Measurements from ENCODE around the gene LIG3.
"Not testable (repeated sequence)": the region's sequence is repeated elsewhere in the genome, so short reads cannot be mapped to it uniquely, and the experiment has no call there.

The LIG3 gene

DNA sequence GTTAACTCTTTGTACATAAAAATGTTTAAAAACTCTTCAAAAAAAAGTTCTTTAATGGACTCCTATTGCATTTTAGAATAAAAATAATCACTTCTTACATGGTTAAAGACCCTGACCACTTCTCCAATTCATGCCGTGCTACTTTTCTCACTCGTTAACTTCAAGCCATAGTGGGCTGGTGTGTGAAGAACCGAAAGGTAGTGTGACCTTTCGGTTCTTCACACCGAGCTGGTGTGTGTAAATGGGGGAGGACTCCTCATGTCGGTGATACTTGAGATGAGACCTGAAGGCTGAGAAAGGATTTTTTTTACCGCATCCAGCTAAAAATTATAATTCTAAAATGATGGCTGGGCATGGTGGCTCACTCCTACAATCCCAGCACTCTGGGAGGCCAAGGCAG is 61.1 kb downstream of the LIG3 start:
- DNase-seq (ENCODE audit: low spot score): no peak

DNA sequence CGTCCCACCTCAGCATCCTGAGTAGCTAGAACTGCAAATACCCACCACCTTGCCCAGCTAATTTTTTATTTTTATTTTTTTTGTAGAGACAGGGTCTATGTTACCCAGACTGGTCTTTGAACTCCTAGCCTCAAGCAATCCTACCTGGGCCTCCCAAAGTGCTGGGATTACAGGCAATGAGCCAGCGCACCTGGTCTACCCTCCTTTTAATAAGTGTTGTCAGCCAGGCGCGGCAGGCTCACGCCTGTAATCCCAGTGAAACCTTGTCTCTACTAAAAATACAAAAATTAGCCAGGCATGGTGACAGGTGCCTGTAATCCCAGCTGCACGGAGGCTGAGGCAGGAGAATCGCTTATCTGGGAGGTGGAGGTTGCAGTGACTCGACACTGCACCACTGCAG is 63.9 kb downstream of the LIG3 start:
- DNase-seq (ENCODE audit: low spot score): no peak

DNA sequence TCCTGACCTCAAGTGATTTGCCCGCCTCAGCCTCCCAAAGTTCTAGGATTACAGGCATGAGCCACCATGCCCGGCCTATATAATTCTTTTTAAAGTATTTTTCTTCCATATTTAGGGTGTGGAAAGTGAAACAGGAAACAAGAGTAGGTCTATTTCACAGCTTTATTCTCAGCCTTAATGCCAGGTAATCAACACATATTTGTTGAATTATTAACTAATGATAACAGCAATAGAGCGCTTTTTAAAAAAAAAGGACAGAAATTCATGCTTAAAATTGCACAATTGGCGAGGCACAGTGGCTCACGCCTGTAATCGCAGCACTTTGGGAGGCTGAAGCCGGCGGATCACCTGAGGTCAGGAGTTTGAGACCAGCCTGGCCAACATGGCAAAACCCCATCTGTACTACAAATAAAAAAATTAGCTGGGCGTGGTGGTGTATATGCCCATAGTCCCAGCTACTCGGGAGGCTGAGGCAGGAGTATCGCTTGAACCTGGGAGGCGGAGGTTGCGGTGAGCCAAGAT is 65.2 kb downstream of the LIG3 start:
- DNase-seq (ENCODE audit: low spot score): not testable (repeated sequence)

DNA sequence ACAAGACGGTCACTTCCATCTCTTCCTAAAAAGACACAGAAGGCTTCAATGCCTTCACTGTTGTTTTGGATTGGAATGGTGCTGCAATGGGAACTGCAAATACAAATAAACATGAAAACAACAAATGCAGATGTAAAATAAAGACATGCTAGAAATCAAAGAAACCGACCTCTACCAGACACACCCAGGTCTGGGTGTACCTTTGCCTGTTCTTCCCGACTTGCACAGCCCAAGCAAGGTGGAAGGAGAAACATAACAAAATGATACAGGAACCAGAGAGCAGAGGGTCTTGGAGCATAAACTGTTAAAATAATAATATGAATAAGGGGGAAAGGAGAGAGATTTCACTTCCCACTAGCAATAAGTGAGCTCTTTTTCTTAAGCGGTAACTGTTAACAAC is 65.9 kb downstream of the LIG3 start:
- DNase-seq (ENCODE audit: low spot score): no peak

DNA sequence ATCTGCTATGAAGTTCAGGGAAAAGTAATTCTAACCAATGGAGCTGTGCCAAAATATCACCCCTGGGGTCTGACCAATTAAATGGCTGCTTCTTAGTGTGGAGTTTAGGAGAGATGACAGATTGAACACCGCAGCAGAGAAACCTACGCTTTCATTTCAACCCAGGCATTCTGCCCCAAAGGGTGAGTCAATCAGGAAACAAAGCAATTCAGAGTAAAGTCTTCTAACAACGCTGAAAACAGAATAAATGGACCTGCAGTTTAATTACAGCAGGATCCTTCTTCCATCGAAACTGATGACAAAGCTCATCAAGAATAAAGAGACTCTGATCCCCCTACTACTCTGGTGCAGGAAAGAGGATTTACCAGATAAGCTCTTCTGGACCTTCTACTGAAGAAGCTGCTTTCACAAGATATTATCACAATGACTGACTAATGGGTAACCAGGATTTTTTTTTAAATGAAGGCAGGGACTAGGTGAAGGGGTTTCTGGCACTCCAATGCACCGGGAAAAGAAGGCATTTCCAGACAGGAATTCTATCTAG is 66.5 kb downstream of the LIG3 start:
- no peak for DNase-seq (ENCODE audit: low spot score)

DNA sequence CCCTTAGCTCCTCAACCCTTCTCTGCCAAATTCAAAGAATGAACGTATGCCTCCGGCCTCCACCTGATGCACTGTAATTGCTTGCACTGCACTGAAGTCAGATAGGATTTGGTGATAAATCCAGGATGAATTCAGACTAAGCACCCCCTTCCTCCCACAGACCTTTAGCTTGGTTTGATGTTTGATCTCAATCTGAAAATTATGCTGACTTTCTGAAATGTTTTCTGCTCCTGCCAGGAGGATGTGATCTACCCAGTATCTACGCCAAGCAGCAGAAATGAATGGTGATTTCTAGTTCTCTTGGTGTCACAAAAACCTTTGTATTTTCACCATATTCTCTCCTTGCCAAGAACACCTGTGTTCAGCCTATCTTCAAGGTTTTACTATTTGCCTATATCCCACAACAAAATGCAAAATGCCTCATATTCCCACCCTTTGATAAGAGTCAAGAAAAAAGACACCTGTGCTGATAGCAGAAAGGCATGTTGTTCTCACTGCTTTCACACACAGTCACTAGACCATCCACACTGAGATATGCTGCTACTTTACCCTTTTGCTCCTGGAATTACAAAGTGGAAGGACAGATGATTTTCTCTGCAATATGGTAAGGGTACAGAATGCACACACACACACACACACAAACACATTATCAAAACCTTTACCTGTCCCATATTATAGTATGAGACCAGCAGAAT is 68.5 kb downstream of the LIG3 start:
- no peak for DNase-seq (ENCODE audit: low spot score)

DNA sequence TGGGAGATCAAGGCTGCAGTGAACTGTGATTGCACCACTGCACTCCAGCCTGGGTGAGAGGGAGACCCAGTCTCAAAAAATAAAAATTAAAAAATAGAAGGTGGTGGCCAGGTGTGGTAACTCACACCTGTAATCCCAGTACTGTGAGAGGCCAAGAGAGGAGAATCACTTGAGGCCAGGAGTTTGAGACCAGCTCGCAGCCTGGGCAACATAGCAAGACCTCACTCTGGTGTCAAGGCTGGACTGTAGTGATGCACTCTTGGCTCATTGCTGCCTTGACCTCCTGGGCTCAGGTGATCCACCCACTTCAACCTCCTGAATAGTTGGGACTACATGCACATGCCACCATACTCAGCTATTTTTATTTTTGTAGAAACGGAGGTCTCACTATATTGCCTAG is 69.9 kb downstream of the LIG3 start:
- DNase-seq (ENCODE audit: low spot score): no peak

DNA sequence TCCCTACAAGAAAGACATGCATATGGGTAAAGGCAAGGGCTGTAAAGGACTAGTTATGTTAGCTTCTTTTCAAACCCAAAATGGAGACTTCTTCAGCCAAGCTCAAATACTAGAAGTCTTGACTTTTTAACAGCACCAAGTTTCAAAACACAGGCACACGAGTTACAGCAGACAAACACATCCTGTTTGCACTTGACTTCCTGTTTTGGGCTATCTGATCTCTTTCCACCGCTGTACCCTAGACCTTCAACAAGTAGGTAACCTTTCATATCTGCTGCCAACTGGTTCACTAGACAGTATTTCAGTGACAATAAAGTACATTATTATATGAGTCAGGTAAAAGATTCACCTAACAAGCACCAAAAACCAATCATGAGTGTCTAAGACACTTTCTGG is 70.9 kb downstream of the LIG3 start:
- no peak for DNase-seq (ENCODE audit: low spot score)

DNA sequence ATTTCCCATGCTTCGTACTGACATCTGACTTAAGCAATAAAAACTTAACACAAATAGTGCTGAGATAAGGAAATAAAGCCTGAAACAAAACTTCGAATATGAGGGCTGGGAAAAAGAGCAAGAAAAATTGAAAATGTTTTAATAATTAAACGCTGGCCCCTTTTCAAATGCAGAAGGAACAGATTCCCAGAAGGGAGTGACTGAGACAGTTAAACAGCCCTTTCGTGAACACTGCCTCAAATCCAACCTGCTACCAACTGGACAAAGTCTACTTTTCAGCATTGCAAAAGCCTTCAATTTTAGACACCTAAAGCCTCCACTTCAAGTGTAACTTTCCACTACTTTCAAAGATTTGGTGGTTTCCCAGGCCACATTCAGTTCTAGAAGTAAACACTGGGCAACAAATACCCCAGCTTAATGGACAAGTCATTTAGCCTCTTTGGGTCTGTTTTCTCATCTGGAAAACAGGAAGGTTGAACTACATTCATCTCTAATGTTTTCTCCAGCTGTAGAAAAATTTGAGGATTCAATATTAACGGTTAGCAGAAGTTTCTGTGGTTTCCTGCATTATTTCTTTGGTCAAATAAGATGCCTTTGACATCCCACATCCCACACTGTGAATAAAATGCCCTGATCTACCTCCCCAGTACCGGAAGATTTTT is 71.4 kb downstream of the LIG3 start:
- DNase-seq (ENCODE audit: low spot score): no peak

DNA sequence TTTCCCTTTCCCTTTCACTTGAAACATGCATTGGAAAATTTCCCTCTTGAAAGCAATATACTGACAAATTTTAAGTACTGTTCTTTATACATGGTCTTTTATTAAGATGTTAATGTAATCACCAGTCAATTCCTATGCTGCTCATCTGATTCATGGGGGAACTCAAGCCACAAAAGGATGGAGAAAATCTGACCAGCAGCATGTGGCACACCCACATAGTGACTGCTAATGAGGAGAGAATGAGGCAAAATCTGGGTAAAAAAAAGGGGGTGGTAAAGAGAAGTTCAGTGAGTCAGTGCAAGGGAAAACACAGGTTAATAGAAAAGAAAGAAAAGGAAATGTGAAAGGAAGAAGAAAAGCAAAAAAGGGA is 71.9 kb downstream of the LIG3 start:
- no peak for DNase-seq (ENCODE audit: low spot score)

DNA sequence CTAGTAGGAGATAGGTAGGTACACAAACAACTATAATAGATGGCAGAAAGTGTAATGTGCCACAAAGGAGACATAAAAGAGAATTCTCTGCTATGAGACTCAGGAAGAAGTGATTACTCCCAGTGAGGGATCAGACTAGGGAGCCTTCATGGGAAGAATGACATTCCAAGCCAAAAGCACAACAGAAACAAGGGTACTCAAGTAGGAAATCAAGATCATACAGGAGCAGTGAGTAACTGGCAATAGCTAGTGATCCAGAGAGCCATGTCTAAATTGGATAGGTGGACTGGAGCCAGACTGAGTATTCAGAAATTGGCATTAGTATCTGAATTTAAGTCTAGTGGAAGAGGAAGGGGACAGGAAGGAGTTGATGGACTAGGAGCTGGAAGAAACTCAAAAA is 72.5 kb downstream of the LIG3 start:
- no peak for DNase-seq (ENCODE audit: low spot score)

DNA sequence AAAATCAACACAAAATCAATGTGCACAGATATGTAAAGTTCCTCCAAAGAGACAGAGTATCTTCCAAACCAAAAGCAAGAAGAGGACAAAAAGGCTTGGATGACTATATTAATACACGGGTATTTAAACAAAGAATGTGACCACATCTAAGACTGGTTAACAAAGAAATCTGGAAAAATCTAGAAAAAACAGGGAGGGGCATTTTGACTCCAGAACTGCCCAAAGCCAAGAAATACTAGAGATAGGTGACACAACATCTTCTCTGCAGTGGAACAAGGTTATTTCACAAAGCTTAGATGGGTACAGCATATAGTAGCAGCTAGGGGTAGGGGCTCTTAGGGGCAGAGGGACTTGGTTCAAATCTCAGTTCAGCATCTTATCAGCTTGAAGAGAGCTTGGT is 72.9 kb downstream of the LIG3 start:
- DNase-seq (ENCODE audit: low spot score): no peak

DNA sequence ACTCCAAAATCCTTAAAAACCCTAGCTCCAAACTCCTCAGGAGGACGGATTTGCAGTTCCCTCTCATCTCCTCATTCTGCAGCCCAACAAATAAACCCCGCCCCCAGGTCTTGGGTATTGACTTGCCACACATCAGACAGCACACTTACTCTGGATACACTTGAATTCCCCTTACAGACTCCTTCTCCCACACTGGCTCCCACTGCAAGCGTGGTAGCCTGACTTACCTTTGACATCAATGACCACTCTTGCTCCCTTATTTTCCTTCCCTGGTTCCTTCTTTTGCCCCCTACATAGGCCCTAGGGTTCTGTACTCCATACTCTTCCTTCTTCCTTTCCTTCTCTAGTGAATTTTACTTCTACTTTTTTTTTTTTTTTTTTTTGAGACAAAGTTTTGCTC is 75.7 kb downstream of the LIG3 start:
- DNase-seq (ENCODE audit: low spot score): no peak

DNA sequence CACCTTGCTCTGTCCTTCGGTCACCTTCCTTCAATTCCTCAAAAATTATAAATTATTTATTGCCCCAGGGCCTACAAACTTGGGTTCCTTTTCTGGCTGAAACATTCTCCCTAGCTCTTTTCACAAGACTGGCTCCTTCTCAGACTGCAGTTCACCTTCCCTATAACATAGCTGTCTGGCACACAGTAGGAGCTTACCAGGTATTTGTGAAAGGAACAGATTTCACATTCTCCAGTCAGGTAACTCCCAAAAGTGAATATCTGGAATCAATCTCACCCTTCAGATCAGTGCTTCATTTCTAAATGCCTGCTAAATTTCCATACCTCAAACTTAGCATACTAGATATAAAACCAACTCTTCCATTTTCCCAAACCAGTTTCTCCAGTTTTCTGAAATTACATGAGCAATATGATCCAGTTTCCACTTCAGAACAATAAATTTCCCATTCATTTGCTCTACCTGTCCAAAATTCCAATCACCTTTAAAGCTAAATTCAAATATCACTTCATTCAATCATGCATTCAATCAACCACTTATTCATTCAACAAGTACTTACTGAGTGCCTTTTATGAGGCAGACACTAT is 77.1 kb downstream of the LIG3 start:
- no peak for DNase-seq (ENCODE audit: low spot score)
